K562 treated with DMSO at 1 percent for 48 hours (cell line): ENCODE data around the gene KRT85. TPM values are rescaled to one million over a fixed set of nuclear protein-coding genes. Genes with fewer than 3 reads are reported as not detected.

ENCODE experiments used
- total RNA-seq: library from RNA; unstranded; fragments of 300-600 nt; gene quantifications from 2 replicates; pipeline ENCODE4 v1.2.3, GENCODE V29; 2022; ENCODE audit warnings: low replicate concordance; ENCODE audit errors: extremely low read depth

Gene KRT85
- not detected in 2 replicates for total RNA-seq

GRCh38 chr12:52366738-52367485, at the start of gene KRT85:
KRT85 (minus strand) TSS chr12:52367481; CDS start chr12:52367405, 76 bp downstream.

GRCh38 chr12:52405922-52406385, 38.7 kb upstream of the KRT85 start, which contains the start of gene KRT82:
KRT82 (minus strand) TSS chr12:52406335; CDS start chr12:52406277, 58 bp downstream.

DNA sequence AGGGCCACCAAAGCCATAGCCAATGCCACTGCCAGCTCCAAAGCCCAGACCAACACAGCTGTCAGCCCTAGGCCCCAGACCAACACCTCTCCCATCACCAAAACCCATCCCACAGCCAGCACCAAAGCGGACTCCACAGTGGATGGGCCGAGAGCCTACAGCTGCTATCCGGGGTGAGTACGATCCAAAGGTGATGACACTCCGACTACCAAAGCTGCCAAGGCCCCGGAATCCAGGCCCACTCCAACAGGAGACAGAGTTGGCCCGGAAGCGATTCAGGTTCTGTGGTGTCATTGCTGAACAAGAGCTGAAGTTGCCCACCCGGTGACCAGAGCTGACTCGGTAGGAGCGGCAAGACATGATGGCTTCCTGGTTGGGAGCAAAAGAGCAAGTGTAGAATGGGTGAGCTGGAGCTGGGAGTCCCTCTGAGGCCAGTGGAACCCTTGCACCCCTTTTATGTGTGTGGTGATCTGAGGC, 18.0 kb upstream of the KRT85 start, which contains the start of gene KRT84:
KRT84 (minus strand) TSS at position 427 of the 477 bp plus-strand sequence; CDS start at position 360, 67 bp downstream.

DNA sequence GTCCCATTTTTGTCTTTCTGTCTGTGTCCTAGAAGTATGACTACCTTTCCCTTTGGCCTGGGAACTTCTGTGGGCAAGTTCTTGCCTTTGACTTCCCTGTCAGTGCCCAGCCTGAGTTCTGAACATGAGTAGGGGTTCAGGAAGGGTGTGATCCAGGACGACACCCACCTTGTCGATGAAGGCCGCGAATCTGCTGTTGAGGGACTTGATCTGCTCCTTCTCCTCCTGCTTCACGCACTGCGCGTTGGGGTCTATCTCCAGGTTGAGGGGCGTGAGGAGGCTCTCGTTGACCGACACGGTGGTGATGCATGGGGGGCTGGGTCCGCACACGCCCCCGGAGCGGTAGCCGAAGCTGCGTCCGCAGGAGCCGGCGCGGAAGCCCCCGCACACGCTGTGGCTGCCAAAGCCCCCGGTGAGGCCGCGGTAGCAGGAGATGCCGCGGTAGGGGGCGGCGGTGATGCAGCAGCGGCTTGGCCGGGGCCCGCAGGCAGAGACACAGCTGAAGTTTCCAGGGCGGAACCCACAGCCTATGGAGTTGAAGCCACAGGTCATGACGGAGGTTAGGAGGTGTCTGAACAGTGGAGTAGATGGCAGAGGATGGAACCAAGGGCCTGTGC, 46.4 kb downstream of the KRT85 start, which contains the start of gene KRT83:
KRT83 (minus strand) TSS at position 615 of the 617 bp plus-strand sequence; CDS start at position 552, 63 bp downstream.

Other genes starting within 250 kb of the KRT85 start
- gene KRT80, start 175.5 kb downstream of the KRT85 start, total RNA-seq: not detected in 2 replicates
- not detected in 2 replicates for gene KRT7, start 134.2 kb downstream of the KRT85 start, total RNA-seq
- not detected in 2 replicates for gene KRT86, start 92.8 kb downstream of the KRT85 start, total RNA-seq
- gene KRT81, start 75.9 kb downstream of the KRT85 start, total RNA-seq: not detected in 2 replicates
- gene KRT83, start 46.1 kb downstream of the KRT85 start, total RNA-seq: not detected in 2 replicates
- gene KRT84, start 18.2 kb upstream of the KRT85 start, total RNA-seq: not detected in 2 replicates
- not detected in 2 replicates for gene KRT82, start 38.9 kb upstream of the KRT85 start, total RNA-seq
- not detected in 2 replicates for gene KRT75, start 66.9 kb upstream of the KRT85 start, total RNA-seq
- not detected in 2 replicates for gene KRT6B, start 84.7 kb upstream of the KRT85 start, total RNA-seq
- gene KRT6C, start 106.3 kb upstream of the KRT85 start, total RNA-seq: not detected in 2 replicates
- not detected in 2 replicates for gene KRT6A, start 125.8 kb upstream of the KRT85 start, total RNA-seq
- not detected in 2 replicates for gene KRT5, start 152.9 kb upstream of the KRT85 start, total RNA-seq
- not detected in 2 replicates for gene KRT71, start 185.7 kb upstream of the KRT85 start, total RNA-seq
- gene KRT74, start 206.4 kb upstream of the KRT85 start, total RNA-seq: not detected in 2 replicates
- gene KRT72, start 234.0 kb upstream of the KRT85 start, total RNA-seq: not detected in 2 replicates